SH-SY5Y (cell line): ENCODE results near the gene MAB21L1.

ENCODE experiments used
- GATA2 ChIP-seq: IDR thresholded peaks from 2 replicates; pipeline ENCODE4 v1.6.1; 2011; ENCODE audit warnings: mild to moderate bottlenecking, low read depth, low read length
- GATA3 ChIP-seq: IDR thresholded peaks from 2 replicates; pipeline ENCODE4 v1.6.1; 2011; ENCODE audit warnings: low read depth, mild to moderate bottlenecking, low read length, moderate library complexity

DNA sequence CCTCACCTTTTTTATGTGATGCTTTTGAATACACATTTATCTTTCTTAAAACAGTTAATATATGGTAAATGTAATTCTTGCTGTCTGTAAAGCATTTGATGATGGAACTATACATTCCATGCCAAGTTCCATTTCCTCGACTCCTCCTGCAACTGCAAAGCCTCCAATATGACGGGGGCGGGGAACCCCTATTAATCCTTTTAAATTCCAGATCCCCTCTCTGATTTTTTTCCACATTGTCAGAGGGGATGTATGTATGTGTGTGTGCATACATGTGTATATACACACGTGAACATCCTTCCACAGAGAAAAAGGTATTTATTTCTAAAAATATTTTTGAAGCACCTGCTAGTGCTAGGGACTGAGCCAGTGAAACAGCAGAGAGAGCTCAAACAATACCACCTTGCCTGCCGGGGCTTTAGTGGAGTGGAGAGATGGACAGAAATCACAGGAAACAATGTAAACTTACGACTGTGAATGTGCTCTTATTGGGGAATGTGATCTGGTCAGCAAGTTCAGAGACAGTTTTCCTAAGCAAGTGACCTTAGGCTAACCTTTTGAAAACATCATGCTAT lies 25.3 kb upstream of the MAB21L1 start:
- TF ChIP-seq GATA3: no peak
- TF ChIP-seq GATA2: no peak
